ENCODE results near the gene IFT122.
"Not testable (repeated sequence)": the region's sequence is repeated elsewhere in the genome, so short reads cannot be mapped to it uniquely, and the experiment has no call there.

The IFT122 gene

DNA sequence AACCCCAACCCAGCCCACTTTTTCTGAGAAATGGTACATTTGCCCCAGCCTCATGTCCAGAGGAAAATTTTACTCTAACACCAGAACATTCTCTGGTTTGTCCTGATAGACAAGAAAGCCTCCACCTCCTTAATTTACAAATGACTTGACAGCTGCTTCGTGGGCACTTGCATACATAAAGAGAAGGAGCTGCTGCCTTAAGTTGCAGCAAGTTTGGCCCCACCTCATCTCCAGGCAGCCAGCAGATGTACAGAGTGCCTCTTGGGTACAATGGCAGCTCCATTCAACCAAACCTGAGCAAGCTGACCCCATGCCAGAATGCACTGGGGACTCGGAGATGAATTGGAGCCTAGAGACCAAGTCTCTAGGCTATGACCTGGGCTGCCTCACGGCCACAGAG, 96.8 kb downstream of the IFT122 start:
- peaks cover 0 to 2% of the 10 kb centered on the region in 2 donors for H3K4me1 Mint-ChIP-seq
- H3K9me3 Mint-ChIP-seq, result no peaks in the 10 kb centered on the region
- ATAC-seq (replicated peaks) (no peak), DNase-seq (no peak)
- no peak overlapping the region for H3K27ac Mint-ChIP-seq
- H3K27me3 Mint-ChIP-seq, result peaks cover 2 to 5% of the 10 kb centered on the region in 2 donors
- no peaks in the 10 kb centered on the region for H3K36me3 Mint-ChIP-seq
- no peak overlapping the region for H3K4me3 Mint-ChIP-seq

DNA sequence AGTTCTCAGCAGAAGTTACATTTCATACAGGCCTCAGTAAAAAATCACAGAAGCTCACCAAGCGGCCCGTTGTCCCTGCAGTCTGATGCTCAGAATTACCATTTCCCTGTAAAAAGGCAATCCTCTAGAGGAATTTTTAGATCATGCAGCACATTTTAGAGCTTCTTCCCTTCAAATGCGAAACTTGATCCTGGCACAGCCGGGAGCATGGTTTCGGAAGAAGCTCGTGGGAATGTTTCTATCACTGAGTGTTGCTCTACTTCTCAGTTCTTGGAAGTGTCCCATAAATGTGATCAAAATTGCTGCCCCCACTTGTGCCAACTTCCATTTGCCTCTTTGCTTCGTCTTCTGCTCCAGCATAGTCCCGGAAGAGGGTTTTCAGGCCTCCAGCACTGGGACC, 99.2 kb downstream of the IFT122 start:
- no peaks in the 10 kb centered on the region for H3K4me1 Mint-ChIP-seq
- H3K4me3 Mint-ChIP-seq, result no peak overlapping the region
- H3K9me3 Mint-ChIP-seq, result no peaks in the 10 kb centered on the region
- no peak overlapping the region for H3K27ac Mint-ChIP-seq
- no peak for ATAC-seq (replicated peaks)
- DNase-seq, result no peak
- no peaks in the 10 kb centered on the region for H3K36me3 Mint-ChIP-seq
- no peaks in the 10 kb centered on the region for H3K27me3 Mint-ChIP-seq

DNA sequence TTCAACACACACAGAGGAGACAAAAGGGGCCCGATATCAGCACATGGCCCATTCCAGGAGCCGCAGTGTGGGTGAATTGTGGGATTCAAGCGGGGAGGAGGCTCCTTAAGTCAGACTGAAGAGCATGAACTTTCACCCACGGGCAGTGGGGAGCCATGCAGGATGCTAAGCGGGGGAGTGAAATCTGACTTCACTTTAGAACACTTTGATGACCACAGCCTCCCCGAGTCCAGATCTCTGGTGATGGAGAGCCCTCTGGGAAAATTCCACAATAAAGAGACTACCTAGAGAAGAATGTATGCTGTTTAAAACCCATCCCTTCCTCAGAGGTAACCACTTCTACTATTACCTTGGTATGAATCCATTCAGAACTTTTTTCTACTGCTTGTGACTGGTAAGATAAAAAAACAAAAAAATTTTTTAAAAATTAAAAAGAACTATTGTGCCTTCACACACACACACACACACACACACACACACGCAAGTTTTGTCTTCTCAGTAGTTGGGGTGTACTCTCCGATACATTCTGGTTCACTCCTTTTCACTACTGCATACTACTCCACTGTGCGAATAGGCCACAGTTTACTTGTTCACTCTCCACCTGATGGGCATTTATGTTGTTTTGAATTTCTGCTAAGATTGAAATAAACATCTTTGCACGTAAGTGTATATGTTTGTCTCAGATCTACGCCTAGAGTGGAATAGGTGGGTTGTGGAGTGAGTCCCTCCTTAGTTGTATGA, 100.9 kb downstream of the IFT122 start:
- no peaks in the 10 kb centered on the region for H3K36me3 Mint-ChIP-seq
- H3K9me3 Mint-ChIP-seq, result no peaks in the 10 kb centered on the region
- ATAC-seq (replicated peaks), result no peak
- no peaks in the 10 kb centered on the region for H3K27me3 Mint-ChIP-seq
- no peak overlapping the region for H3K4me3 Mint-ChIP-seq
- H3K27ac Mint-ChIP-seq, result no peak overlapping the region
- DNase-seq, result no peak
- no peaks in the 10 kb centered on the region for H3K4me1 Mint-ChIP-seq

DNA sequence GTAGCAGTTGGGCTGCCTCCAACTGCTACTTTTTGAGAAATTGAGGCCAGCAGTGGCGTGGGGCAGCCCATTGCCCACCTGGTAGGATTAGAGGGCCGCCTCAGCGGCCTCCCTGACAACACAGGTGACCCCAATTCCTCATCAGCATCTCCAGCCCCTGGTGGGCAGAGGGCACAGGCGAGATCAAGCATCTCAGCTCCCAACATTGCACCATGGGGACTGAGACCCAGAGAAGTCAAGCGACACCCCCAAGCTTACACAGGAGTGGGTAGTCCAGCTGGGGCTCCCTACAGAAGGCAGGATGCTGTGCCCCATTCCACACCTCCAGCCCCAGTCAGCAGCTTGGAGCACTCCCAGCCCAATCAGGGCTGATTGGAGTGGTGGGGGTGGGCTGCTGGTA, 102.7 kb downstream of the IFT122 start:
- H3K9me3 Mint-ChIP-seq, result no peaks in the 10 kb centered on the region
- no peak overlapping the region for H3K4me3 Mint-ChIP-seq

GRCh38 chr3:129543156-129543790, 103.2 kb downstream of the IFT122 start, which contains the start of gene H1-8:
Gene H1-8, plus strand, starts transcription at chr3:129543175. Its CDS starts 44 bp downstream, at chr3:129543219.
- Mint-ChIP-seq H3K36me3 (no peaks in the 10 kb centered on the region), H3K27ac (no peak within 1 kb of the TSS), H3K4me3 (no peak within 1 kb of the TSS), H3K9me3 (no peaks in the 10 kb centered on the region), H3K27me3 (peaks cover 0 to 2% of the 10 kb centered on the region in 2 donors), H3K4me1 (no peaks in the 10 kb centered on the region)
- ATAC-seq (replicated peaks) (no peak), DNase-seq (no peak)

More for the DNA sequence above, 102.7 kb downstream of the IFT122 start:
- DNase-seq, result no peak
- Mint-ChIP-seq H3K27me3 (no peaks in the 10 kb centered on the region), H3K27ac (no peak overlapping the region), H3K4me1 (no peaks in the 10 kb centered on the region), H3K36me3 (no peaks in the 10 kb centered on the region)
- no peak for ATAC-seq (replicated peaks)

DNA sequence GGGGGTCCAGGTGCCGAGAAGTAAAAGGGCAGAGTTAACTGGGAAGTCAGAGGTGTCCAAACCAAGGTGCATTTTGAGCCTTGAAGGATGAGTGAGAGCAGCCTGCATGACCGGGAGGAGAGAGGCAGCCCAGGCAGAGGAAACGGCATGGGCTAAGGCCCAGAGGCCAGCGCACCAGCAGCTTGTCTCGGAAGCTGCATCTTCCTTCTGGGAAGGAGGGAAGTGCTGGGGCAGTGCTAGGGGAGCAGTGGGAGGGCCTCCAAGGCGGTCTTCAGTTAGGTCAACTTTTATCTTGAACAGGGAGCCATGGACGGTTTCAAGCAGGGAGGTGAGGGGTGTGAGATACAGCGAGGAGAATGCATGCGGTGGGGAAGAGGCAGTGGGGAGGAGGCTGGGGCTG, 104.0 kb downstream of the IFT122 start:
- H3K4me3 Mint-ChIP-seq, result no peak overlapping the region
- H3K9me3 Mint-ChIP-seq, result no peaks in the 10 kb centered on the region
- no peak for DNase-seq
- ATAC-seq (replicated peaks), result no peak
- peaks cover 0 to 5% of the 10 kb centered on the region in 2 donors for H3K27me3 Mint-ChIP-seq
- H3K27ac Mint-ChIP-seq, result no peak overlapping the region
- no peaks in the 10 kb centered on the region for H3K36me3 Mint-ChIP-seq
- H3K4me1 Mint-ChIP-seq, result no peaks in the 10 kb centered on the region

GRCh38 chr3:129545951-129546350, 105.9 kb downstream of the IFT122 start:
- not testable (repeated sequence) for H3K9me3 Mint-ChIP-seq; H3K36me3 Mint-ChIP-seq; H3K27ac Mint-ChIP-seq; H3K27me3 Mint-ChIP-seq; H3K4me1 Mint-ChIP-seq; ATAC-seq (replicated peaks); DNase-seq; H3K4me3 Mint-ChIP-seq

DNA sequence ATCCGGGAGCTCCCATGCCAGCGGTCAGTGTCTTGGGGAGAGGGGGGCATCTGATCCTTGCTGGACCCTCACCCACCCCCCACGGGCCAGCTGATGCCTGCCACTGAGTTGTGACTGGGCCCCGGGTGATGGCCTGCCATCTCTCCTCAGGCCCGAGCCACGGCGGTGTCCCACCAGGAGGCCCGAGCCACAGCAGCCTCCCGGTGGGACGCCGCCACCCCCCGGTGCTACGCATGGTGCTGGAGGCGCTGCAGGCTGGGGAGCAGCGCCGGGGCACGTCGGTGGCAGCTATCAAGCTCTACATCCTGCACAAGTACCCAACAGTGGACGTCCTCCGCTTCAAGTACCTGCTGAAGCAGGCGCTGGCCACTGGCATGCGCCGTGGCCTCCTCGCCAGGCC, 107.2 kb downstream of the IFT122 start:
- no peak for ATAC-seq (replicated peaks)
- no peak for DNase-seq
- peaks cover 0 to 5% of the 10 kb centered on the region in 2 donors for H3K27me3 Mint-ChIP-seq
- H3K4me1 Mint-ChIP-seq, result no peaks in the 10 kb centered on the region
- H3K27ac Mint-ChIP-seq, result no peak overlapping the region
- no peaks in the 10 kb centered on the region for H3K9me3 Mint-ChIP-seq
- no peak overlapping the region for H3K4me3 Mint-ChIP-seq
- H3K36me3 Mint-ChIP-seq, result no peaks in the 10 kb centered on the region

DNA sequence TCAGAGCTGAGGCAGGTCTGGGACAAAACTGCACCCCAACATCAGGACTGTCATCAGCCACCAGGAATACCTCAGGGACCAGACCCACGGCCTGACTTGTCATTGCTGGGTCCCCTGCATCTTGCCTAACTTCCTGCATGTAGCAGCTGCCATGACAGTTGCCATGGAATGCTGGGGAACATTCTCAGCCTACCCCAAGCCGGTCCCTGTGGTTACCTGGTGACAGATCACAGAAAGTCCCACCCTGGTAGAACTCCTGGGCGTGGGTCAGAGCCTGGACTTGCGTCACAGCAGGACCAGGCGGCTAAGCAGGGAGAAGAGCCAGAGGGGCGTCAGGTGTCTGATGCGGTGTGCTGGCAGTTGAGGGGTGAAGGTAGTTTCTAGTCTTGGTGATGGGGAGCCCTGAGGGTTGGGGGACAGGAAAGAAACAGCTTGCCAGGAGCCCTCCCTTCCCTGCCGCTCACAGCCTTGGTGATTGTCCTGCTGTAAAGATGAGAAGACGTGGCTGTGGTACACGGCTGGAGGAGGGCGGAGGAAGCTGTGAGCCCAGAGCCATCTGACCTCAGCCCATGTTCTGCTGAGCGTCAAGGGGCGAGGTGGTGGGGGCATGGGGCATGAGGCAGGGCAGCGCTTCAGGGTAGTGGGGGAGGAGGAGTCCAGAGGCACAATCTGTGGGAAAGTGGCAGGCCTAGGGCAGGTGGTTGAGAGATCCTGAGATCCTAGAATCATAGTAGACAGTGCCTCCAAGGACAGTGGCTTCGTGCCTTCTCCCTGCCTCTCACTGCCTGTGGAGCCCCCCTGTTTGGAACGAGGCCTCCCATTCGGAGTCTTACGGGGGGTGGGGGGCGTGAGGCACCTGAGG, 108.3 kb downstream of the IFT122 start:
- H3K27me3 Mint-ChIP-seq, result peaks cover 6 to 10% of the 10 kb centered on the region in 2 donors
- H3K27ac Mint-ChIP-seq, result peak overlapping the region; percentile 38
- no peak for DNase-seq
- H3K4me3 Mint-ChIP-seq, result no peak overlapping the region
- ATAC-seq (replicated peaks), result no peak
- no peaks in the 10 kb centered on the region for H3K36me3 Mint-ChIP-seq
- no peaks in the 10 kb centered on the region for H3K9me3 Mint-ChIP-seq
- no peaks in the 10 kb centered on the region for H3K4me1 Mint-ChIP-seq

DNA sequence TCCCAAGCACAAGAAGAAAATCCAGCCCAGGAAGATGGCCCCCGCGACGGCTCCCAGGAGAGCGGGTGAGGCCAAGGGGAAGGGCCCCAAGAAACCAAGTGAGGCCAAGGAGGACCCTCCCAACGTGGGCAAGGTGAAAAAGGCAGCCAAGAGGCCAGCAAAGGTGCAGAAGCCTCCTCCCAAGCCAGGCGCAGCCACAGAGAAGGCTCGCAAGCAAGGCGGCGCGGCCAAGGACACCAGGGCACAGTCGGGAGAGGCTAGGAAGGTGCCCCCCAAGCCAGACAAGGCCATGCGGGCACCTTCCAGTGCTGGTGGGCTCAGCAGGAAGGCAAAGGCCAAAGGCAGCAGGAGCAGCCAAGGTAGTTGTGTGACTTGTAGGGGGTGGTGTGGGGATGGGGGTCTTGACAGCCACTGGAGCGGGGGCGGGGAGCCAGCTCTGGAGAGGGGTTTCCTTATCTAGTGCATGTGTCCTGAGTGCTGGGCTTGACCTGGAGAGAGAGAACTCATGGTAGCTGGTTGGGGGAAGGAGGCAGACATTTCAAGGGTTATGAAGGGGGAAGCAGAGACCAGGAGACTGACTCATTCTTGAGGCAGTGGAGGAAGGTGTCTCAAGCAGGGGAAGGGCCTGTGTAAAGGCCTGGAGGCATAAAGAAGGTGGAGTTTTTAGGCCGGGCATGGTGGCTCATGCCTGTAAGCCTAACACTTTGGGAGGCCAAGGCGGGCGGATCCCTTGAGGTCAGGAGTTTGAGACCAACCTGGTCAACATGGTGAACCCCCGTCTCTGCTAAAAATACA, 109.2 kb downstream of the IFT122 start:
- peaks cover under 1 to 2% of the 10 kb centered on the region in 2 donors for H3K4me1 Mint-ChIP-seq
- peak overlapping the region; percentile 38 for H3K27ac Mint-ChIP-seq
- peaks cover 8 to 10% of the 10 kb centered on the region in 2 donors for H3K27me3 Mint-ChIP-seq
- DNase-seq, result no peak
- no peaks in the 10 kb centered on the region for H3K36me3 Mint-ChIP-seq
- peak in 1 of 2 donors; percentile 36 for ATAC-seq (replicated peaks)
- H3K9me3 Mint-ChIP-seq, result no peaks in the 10 kb centered on the region
- no peak overlapping the region for H3K4me3 Mint-ChIP-seq

- Mint-ChIP-seq H3K4me1 (peaks cover 6 to 8% of the 10 kb centered on the region in 2 donors), H3K27me3 (peaks cover 10 to 14% of the 10 kb centered on the region in 2 donors)
- DNase-seq, result no peak
Measured at GRCh38 chr3:129549805-129550204, 109.8 kb downstream of the IFT122 start.

DNA sequence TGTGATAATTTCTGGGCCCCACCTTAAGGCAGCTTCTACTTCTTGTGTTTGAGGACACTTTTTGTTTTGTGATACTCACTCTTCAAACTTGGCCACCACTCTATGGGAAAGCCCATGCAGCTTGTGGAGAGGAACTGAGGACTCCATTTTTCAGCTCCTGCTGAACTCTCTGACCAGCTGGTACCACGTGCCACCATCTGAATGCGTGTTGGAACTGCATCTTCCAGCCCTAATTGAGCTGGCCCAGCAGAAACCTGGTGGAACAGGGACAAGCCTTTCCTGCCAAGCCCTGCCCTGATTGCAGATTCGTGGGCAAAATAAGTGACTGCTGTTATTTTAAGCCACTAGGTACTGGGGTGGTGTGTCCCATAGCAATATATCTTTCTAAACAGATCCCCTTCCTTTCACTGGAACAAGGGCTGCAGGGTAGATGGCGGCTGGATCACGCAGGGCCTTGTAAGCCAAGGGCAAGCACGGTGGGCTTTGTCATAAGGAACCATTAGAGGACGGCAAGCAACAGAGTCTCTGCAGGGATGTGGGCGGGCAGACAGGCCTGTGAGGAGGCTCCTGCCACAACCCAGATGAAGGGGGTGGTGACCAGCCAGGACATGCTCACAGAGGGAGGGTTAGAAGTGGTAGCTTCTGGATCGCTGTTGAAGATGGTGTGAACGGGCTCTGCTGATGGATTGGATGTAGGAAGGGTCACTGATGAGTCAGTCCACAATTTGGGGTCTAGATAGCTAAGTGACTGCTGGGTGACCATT, 112.4 kb downstream of the IFT122 start:
- DNase-seq (no peak), ATAC-seq (replicated peaks) (no peak)
- H3K27me3 Mint-ChIP-seq, result peaks cover 10 to 26% of the 10 kb centered on the region in 2 donors
- H3K9me3 Mint-ChIP-seq, result no peaks in the 10 kb centered on the region
- no peaks in the 10 kb centered on the region for H3K36me3 Mint-ChIP-seq
- H3K27ac Mint-ChIP-seq, result no peak overlapping the region
- H3K4me3 Mint-ChIP-seq, result no peak overlapping the region
- peaks cover 13 to 20% of the 10 kb centered on the region in 2 donors for H3K4me1 Mint-ChIP-seq

More at GRCh38 chr3:129549805-129550204, 109.8 kb downstream of the IFT122 start:
- no peak overlapping the region for H3K27ac Mint-ChIP-seq
- no peaks in the 10 kb centered on the region for H3K36me3 Mint-ChIP-seq
- H3K4me3 Mint-ChIP-seq, result no peak overlapping the region
- ATAC-seq (replicated peaks), result no peak
- H3K9me3 Mint-ChIP-seq, result no peaks in the 10 kb centered on the region

GRCh38 chr3:129553171-129553570, 113.1 kb downstream of the IFT122 start:
- ATAC-seq (replicated peaks) (no peak), DNase-seq (no peak)
- H3K27me3 Mint-ChIP-seq, result peaks cover 15 to 32% of the 10 kb centered on the region in 2 donors
- no peaks in the 10 kb centered on the region for H3K36me3 Mint-ChIP-seq
- no peak overlapping the region for H3K27ac Mint-ChIP-seq
- H3K4me3 Mint-ChIP-seq, result no peak overlapping the region
- H3K9me3 Mint-ChIP-seq, result no peaks in the 10 kb centered on the region
- peaks cover 18 to 22% of the 10 kb centered on the region in 2 donors for H3K4me1 Mint-ChIP-seq
